Activated T-helper 1 cell treated with anti-CD3 and anti-CD28 coated beads, Interleukin-2, amount 50 U/mL, for 16 hours (primary cell): ENCODE data around the gene GRK3.

Experiments used
- DNase-seq, 2 donors: peaks; one replicate each; pipeline ENCODE4 v3.0.0-alpha.2; 2020; ENCODE audit warnings: low read depth in 1 of 2, low spot score in 1 of 2

The GRK3 gene

GRCh38 chr22:25752615-25753214 lies 188.2 kb downstream of the GRK3 start:
- DNase-seq: no peak

- no peak for DNase-seq
These were observed 188.8 kb downstream of the GRK3 start for GRCh38 chr22:25753252-25753651.

GRCh38 chr22:25754527-25755202 lies 190.2 kb downstream of the GRK3 start:
- no peak for DNase-seq

DNA sequence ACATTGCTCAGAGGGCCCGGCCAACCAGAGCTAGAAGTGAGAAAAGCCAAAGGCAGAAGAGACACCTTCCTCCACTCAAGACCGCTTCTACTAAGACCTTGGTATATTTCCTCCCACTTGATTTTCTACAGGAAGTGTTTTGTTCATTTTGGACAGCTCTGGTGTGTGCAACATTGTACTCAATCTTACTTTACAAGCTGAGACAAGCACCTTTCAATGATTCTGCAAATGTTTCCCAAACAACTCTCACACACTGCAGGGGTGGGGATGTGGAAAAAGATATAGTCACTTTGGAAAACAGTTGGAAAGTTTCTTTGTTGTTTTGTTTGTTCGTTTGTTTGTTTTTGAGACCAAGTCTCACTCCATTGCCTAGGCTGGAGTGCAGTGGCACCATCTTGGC lies 193.2 kb downstream of the GRK3 start:
- DNase-seq: no peak

DNA sequence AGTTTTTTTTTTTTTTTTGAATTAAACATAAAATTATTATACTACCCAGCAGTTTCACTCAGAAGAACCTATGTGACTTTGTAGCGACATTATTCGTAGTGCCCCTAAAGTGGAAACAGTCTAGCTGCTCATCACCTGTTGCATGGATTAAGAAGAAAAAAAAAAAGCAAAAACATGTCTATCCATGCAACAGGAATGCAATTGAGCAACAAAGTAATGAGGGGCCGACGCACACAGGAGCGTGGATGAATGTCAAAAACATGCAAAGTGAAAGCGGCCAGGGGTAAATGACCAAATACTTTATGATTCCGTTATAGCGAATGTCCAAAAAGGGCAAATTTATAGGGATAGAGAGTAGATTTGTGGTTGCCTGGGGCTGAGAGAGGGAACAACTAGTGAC lies 193.8 kb downstream of the GRK3 start:
- no peak for DNase-seq

DNA sequence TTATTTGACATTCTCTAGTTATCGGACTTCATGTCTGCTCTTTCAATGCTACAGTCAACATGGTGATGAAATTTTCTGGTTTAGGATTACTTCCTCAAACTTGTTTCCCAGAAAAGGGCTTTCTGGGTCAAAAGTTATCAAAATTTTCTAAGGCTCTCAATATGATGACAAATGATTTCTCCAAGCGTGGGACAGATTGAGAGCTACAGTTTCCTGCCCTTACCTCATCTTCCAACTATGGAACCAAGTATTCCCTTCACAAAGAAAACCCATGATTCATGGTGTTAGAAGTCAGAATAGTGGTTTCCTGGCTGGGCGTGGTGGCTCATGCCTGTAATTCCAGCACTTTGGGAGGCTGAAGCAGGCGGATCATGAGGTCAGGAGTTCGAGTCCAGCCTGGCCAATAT lies 195.4 kb downstream of the GRK3 start:
- no peak for DNase-seq

DNA sequence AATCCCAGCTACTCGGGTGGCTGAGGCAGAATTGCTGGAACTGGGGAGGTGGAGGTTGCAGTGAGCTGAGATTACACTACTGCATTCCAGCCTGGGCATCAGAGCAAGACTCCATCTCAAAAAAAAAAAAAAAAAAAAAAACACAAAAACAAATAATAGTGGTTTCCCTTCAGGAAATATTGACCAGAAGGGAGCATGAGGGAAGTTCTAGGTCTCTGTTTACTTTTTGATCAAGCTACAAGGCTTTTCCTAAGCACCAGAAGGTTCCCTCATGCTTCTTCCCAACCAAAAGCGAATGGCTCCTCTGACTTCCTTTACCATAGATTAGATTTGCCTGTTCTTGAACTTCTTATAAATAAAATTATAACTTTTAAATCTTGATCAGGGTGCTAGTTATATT lies 195.8 kb downstream of the GRK3 start:
- no peak for DNase-seq

DNA sequence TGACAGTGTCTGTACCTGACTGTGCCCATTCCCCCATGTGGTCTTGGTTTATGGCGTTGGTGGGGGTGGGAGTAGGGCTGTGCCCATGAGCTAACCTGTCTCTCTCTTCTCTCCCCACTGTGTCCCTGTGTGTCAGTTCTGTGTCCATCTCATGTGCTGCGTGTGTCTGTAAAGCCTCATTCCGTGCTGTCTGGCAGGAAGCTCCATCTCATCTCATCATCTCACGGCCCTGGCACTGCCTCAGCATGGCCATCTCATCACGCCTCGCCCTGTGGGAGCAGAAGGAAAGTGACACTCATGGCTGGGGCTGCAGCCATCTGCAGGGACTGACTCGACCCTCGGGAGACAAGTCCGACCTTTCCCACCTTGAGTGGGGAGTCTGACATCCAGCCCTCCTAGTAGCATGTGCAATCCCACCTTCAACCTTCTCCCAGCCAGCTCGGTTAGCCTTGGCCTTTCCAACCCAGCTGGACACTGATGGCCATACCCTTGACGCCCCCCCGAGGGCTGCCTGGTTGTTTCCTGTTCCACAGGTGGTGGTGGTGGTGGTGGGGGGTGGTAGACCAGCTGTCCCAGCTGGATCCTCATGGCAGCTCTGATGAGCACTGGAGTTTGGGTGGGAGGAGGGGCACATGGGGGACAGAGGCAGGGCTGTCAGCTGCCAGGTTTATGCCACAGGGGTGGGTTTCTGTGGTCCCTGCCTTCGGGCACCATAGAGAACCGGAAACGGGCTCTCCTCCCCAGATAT lies 196.5 kb downstream of the GRK3 start:
- DNase-seq: no peak

DNA sequence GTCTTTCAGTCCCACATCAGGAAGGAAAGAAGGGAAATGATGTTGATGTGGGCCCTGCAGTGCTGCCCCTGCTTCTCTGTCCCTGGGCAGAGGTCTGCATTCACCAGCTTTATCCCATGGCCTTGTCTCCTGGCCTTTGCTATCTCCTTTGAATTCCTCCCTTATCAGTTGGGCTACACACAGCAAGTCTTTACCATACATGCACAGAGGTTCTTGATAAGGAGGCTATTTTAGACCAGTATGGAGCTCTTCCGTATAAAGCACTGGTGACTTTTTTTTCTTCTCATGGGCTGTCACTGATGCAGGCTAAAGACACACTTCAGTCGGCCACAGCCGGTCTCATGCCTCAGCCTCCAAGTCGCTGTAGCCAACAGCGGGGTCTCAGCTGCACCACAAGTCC lies 197.7 kb downstream of the GRK3 start:
- DNase-seq: no peak

DNA sequence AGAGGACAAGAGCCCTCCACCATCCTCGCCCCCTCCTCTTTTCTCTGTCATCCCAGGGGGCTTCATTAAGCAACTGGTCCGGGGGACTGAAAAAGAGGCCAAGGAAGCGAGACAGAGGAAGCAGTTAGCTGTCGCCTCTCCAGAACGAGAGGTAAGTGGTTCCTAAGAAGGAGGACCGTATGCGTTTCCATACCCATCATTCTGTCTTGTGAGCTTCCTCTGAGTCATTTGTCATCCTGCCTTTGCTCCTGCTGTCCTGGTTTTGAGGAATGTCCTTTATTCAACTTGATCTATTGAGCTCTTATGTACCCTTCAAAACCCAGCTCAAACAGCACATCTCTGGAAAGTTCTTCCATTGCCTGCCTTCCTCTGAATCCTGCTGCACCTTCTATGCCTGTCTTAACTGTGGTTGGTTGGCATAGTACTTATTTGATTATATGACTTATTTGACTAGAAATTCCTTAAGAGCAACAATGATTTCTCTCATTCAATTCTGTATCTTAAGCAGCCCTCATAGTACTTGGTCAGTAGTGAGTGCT lies 198.8 kb downstream of the GRK3 start:
- DNase-seq: no peak

- no peak for DNase-seq
These were observed 200.0 kb downstream of the GRK3 start for GRCh38 chr22:25764270-25765015.

- DNase-seq: no peak
These were observed 200.5 kb downstream of the GRK3 start for GRCh38 chr22:25765016-25765367.

DNA sequence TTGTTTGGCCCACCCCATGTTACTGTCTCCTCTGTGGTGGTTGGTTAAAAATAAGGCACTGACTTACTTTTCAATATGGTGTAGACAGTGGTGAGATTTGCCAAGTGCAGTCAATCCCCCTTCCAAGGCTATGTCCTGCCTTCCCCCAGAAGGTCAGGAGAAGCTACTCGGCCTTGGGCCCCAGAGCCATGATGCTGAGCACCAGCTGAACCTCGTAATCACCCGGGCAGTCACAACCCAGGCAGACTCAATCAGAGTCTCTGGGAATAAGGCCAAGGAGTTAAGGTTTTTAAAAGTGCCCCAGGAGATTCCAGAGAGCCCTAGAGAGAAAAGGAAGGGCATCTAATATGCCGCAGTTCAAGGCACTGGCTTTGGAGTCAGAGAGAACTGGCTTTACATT lies 201.3 kb downstream of the GRK3 start:
- DNase-seq: no peak

DNA sequence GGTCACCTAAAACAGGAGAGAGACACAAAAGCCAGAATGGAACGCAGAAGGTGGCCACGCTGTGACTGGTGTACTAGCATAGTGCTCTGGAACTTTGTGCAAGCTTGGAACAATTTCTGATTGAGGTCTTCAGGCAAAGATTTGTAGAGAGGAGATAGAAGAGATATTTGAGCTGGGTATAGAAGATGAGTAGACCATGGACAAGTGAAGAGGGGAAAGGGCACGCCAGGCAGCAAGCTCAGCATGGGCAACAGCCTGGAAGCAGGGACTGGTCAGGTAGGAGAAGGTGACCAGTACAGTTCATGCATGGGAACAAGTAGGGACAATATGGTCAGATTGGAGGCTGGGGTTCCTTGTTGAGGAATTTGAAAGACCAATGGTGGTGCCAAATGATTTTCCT lies 201.9 kb downstream of the GRK3 start:
- no peak for DNase-seq

- no peak for DNase-seq
These were observed 205.9 kb downstream of the GRK3 start for GRCh38 chr22:25770333-25770732.

GRCh38 chr22:25772288-25772687 lies 207.8 kb downstream of the GRK3 start:
- DNase-seq: no peak

GRCh38 chr22:25774575-25775026 lies 210.1 kb downstream of the GRK3 start:
- no peak for DNase-seq

DNA sequence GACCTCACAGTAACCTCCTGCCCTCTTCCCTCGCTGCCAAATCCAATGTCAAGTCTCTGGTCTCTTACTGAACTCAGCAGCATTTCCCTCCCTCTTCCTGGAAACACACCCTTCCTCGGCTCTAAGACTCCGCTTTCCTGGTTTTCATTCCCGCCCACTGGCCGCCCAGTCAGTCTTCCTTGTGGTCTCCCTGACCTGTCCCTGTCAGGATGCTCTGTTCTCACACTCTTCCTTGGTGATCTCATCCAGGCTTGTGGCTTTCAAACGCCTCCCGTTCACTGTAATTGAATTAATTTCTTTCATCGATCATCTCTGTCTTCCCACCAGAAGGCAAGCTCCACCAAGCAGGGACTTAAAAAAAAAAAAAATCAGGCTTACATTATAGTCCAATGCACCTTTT lies 211.1 kb downstream of the GRK3 start:
- DNase-seq: no peak

DNA sequence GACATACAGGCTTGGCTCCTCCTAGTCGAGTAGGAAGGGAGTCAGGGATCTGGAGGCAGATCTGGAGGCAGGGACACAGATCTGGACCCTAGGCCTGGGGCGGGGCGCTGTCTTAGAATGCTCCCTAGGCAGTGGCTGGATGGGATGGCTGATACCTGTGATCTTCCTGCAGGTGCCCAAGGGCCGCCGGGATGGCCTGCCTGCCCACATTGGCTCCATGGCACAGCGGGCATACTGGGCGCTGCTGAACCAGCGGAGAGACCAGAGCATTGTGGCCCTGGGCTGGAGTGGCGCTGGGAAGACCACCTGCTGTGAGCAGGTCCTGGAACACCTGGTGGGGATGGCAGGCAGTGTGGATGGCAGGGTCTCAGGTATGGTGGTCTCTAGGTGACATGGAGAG lies 212.9 kb downstream of the GRK3 start:
- DNase-seq: no peak

GRCh38 chr22:25777870-25778269 lies 213.4 kb downstream of the GRK3 start:
- no peak for DNase-seq
